H1 (cell line): ENCODE data around the gene SSTR5. TPM values are rescaled to one million over a fixed set of nuclear protein-coding genes. Genes with fewer than 3 reads are reported as not detected.

Source experiments
- CTCF ChIA-PET: fragments of 300-600 bp; sonication (Branson Sonifier 250); formaldehyde crosslinking; loops from one replicate; lab custom pipeline; 2021; ENCODE audit not compliant: partially characterized antibody; lab: Charles Lee
- POLR2A ChIA-PET: fragments of 300-600 bp; sonication (Branson Sonifier 250); formaldehyde crosslinking; loops from one replicate; lab custom pipeline; 2021; ENCODE audit warnings: inconsistent platforms; ENCODE audit not compliant: partially characterized antibody; lab: Charles Lee
- DNase-seq, 2 experiments: peaks; one replicate each; pipeline versions ENCODE4 v3.0.0 to v3.0.0-alpha.2; 2010 to 2022; ENCODE audit warnings: low spot score in 2 of 2, low read depth in 1 of 2, mixed read lengths in 1 of 2
- FAIRE-seq: peaks from 2 replicates; lab custom pipeline; 2011; peaks lifted over from hg19 to GRCh38; lab: Jason Lieb, UNC
- H2AFZ ChIP-seq: 2 replicates; pipeline ENCODE4 v1.8.1; 2012; ENCODE audit warnings: low read length, inconsistent platforms
- H2AK5ac ChIP-seq: 2 replicates; pipeline ENCODE4 v1.6.1; 2013; ENCODE audit warnings: low read depth, low read length
- H2BK120ac ChIP-seq: replicated peaks from 2 replicates; pipeline ENCODE3; 2013; ENCODE audit warnings: low read depth, low read length, inconsistent platforms
- H2BK12ac ChIP-seq: 2 replicates; pipeline ENCODE4 v1.6.1; 2013; ENCODE audit warnings: low read depth, low read length
- H2BK15ac ChIP-seq: 2 replicates; pipeline ENCODE4 v1.6.1; 2013; ENCODE audit warnings: low read length
- H2BK20ac ChIP-seq: 2 replicates; pipeline ENCODE4 v1.6.1; 2013; ENCODE audit warnings: low read length
- H2BK5ac ChIP-seq: 2 replicates; pipeline ENCODE4 v1.6.1; 2013; ENCODE audit warnings: low read depth, low read length
- H3K14ac ChIP-seq: 2 replicates; pipeline ENCODE4 v1.6.1; 2013; ENCODE audit warnings: inconsistent platforms; ENCODE audit not compliant: insufficient read length
- H3K18ac ChIP-seq: 2 replicates; pipeline ENCODE4 v1.6.1; 2013; ENCODE audit warnings: low read length; ENCODE audit errors: extremely low read depth
- H3K23ac ChIP-seq: 2 replicates; pipeline ENCODE4 v1.6.1; 2013; ENCODE audit warnings: inconsistent platforms; ENCODE audit not compliant: insufficient read length
- H3K23me2 ChIP-seq: 2 replicates; pipeline ENCODE4 v1.6.1; 2013; ENCODE audit warnings: low read depth, low read length
- H3K27ac ChIP-seq: 2 replicates; pipeline ENCODE4 v1.6.1; 2011; ENCODE audit warnings: low read depth, low read length, inconsistent platforms
- H3K27me3 ChIP-seq, 4 experiments: replicated peaks in 1 of 4; 1 replicate in 1 of 4; 2 replicates in 3 of 4; pipeline versions ENCODE4 v1.6.1 to v1.8.1; 2011 to 2013; ENCODE audit warnings: low read length in 3 of 4, mild to moderate bottlenecking in 3 of 4, inconsistent platforms in 2 of 4, mixed read lengths in 2 of 4, moderate library complexity in 1 of 4; ENCODE audit not compliant: control insufficient read depth in 3 of 4, insufficient read depth in 3 of 4; ENCODE audit errors: extremely low read depth in 1 of 4
- H3K36me3 ChIP-seq, 4 experiments: 2 replicates each; pipeline versions ENCODE4 v1.6.1 to v1.8.1; 2011 to 2013; ENCODE audit warnings: mild to moderate bottlenecking in 4 of 4, low read length in 3 of 4, moderate library complexity in 2 of 4, control low read depth in 1 of 4, inconsistent platforms in 1 of 4; ENCODE audit not compliant: insufficient read depth in 4 of 4, control insufficient read depth in 2 of 4
- H3K4ac ChIP-seq: replicated peaks from 2 replicates; pipeline ENCODE3; 2013; ENCODE audit warnings: low read length, low read depth, mixed read lengths, inconsistent platforms; ENCODE audit not compliant: insufficient read length
- H3K4me1 ChIP-seq, 4 experiments: replicated peaks in 1 of 4; 1 replicate in 1 of 4; 2 replicates in 3 of 4; pipeline versions ENCODE4 v1.6.1 to v1.8.1; 2011 to 2013; ENCODE audit warnings: low read length in 3 of 4, inconsistent platforms in 2 of 4, mixed read lengths in 1 of 4; ENCODE audit not compliant: insufficient read depth in 4 of 4, control insufficient read depth in 3 of 4
- H3K4me2 ChIP-seq, 2 experiments: 2 replicates each; pipeline versions ENCODE4 v1.6.1 to v1.8.1; 2011 to 2013; ENCODE audit warnings: low read depth in 2 of 2, low read length in 2 of 2, control low read depth in 1 of 2, inconsistent platforms in 1 of 2, mild to moderate bottlenecking in 1 of 2; ENCODE audit not compliant: insufficient read depth in 1 of 2
- H3K4me3 ChIP-seq, 4 experiments: fragments of 200-600, 300-600 bp in 1 of 4; sonication (generic), shearing (Covaris generic), sonication (Bioruptor Twin) in 1 of 4; 2 replicates each; pipeline versions ENCODE4 v1.5.1 to v1.8.1; 2011 to 2016; ENCODE audit warnings: low read length in 4 of 4, low read depth in 3 of 4, control low read depth in 2 of 4, inconsistent platforms in 2 of 4, mild to moderate bottlenecking in 2 of 4, mixed read lengths in 1 of 4, moderate library complexity in 1 of 4; ENCODE audit not compliant: insufficient read depth in 2 of 4; ENCODE audit errors: extremely low read depth in 1 of 4
- H3K56ac ChIP-seq: replicated peaks from 2 replicates; pipeline ENCODE3; 2013; ENCODE audit warnings: low read depth, mild to moderate bottlenecking, mixed read lengths, low read length, inconsistent platforms; ENCODE audit not compliant: insufficient read length
- H3K79me1 ChIP-seq: 2 replicates; pipeline ENCODE4 v1.6.1; 2013; ENCODE audit warnings: low read depth, low read length, control low read depth
- H3K79me2 ChIP-seq, 2 experiments: 2 replicates each; pipeline versions ENCODE4 v1.6.1 to v1.8.1; 2012 to 2013; ENCODE audit warnings: low read length in 2 of 2, mild to moderate bottlenecking in 2 of 2, inconsistent platforms in 1 of 2; ENCODE audit not compliant: insufficient read depth in 2 of 2, control insufficient read depth in 1 of 2
- H3K9ac ChIP-seq, 4 experiments: replicated peaks in 1 of 4; 1 replicate in 1 of 4; 2 replicates in 3 of 4; pipeline versions ENCODE4 v1.6.1 to v1.8.1; 2011 to 2013; ENCODE audit warnings: low read depth in 3 of 4, low read length in 3 of 4, control low read depth in 2 of 4, mild to moderate bottlenecking in 2 of 4, moderate library complexity in 2 of 4, inconsistent platforms in 1 of 4; ENCODE audit errors: extremely low read depth in 1 of 4
- H3K9me3 ChIP-seq, 2 experiments: 2 replicates each; pipeline versions ENCODE4 v1.6.1 to v1.8.1; 2012 to 2013; ENCODE audit warnings: mild to moderate bottlenecking in 2 of 2, moderate library complexity in 2 of 2, control low read depth in 1 of 2, inconsistent platforms in 1 of 2, low read depth in 1 of 2, low read length in 1 of 2, mixed read lengths in 1 of 2; ENCODE audit not compliant: insufficient read depth in 2 of 2
- H4K20me1 ChIP-seq, 2 experiments: replicated peaks in 1 of 2; 2 replicates each; pipeline versions ENCODE3 to v1.8.1; 2011 to 2013; ENCODE audit warnings: inconsistent platforms in 2 of 2, low read length in 2 of 2, mild to moderate bottlenecking in 1 of 2; ENCODE audit not compliant: insufficient read depth in 2 of 2, control insufficient read depth in 1 of 2
- H4K5ac ChIP-seq: 2 replicates; pipeline ENCODE4 v1.6.1; 2013; ENCODE audit warnings: low read length, low read depth, mixed read lengths, inconsistent platforms; ENCODE audit not compliant: insufficient read length
- H4K8ac ChIP-seq: 2 replicates; pipeline ENCODE4 v1.8.0; 2013; ENCODE audit warnings: mild to moderate bottlenecking, moderate library complexity, low read length, inconsistent platforms; ENCODE audit not compliant: insufficient read depth; ENCODE audit errors: extremely low read depth
- H4K91ac ChIP-seq: replicated peaks from 2 replicates; pipeline ENCODE3; 2013; ENCODE audit warnings: low read length, mixed read lengths, inconsistent platforms; ENCODE audit not compliant: insufficient read length
- CEBPB ChIP-seq: IDR thresholded peaks from 2 replicates; pipeline ENCODE4 v1.6.1; 2012; ENCODE audit warnings: low read depth, low read length
- CREB1 ChIP-seq: IDR thresholded peaks from 2 replicates; pipeline ENCODE4 v1.6.1; 2012; ENCODE audit warnings: inconsistent platforms
- GTF2F1 ChIP-seq: IDR thresholded peaks from 2 replicates; pipeline ENCODE4 v1.6.1; 2012; ENCODE audit warnings: low read depth, low read length, improper control_type of control experiment, borderline replicate concordance
- RAD21 ChIP-seq, 2 experiments: IDR thresholded peaks in 1 of 2; conservative IDR thresholded peaks in 1 of 2; 2 replicates each; pipeline ENCODE4 v1.6.1; 2011; ENCODE audit warnings: low read depth in 2 of 2, low read length in 2 of 2, improper control_type of control experiment in 1 of 2, inconsistent platforms in 1 of 2, mild to moderate bottlenecking in 1 of 2, moderate library complexity in 1 of 2
- SIRT6 ChIP-seq: IDR thresholded peaks from one replicate; pipeline ENCODE4 v1.7.1; 2012; ENCODE audit warnings: low read length, inconsistent platforms
- SIX5 ChIP-seq: IDR thresholded peaks from 2 replicates; pipeline ENCODE4 v1.6.1; 2011; ENCODE audit warnings: mild to moderate bottlenecking, low read depth, low read length
- SRF ChIP-seq: IDR thresholded peaks from 2 replicates; pipeline ENCODE4 v1.6.1; 2011; ENCODE audit warnings: mild to moderate bottlenecking, low read depth, low read length, moderate library complexity
- TAF1 ChIP-seq: IDR thresholded peaks from 2 replicates; pipeline ENCODE4 v1.6.1; 2011; ENCODE audit warnings: mild to moderate bottlenecking, low read depth, low read length
- TCF12 ChIP-seq: IDR thresholded peaks from 2 replicates; pipeline ENCODE4 v1.6.1; 2011; ENCODE audit warnings: low read depth, mild to moderate bottlenecking, low read length
- YY1 ChIP-seq: IDR thresholded peaks from 2 replicates; pipeline ENCODE4 v1.6.1; 2011; ENCODE audit warnings: low read depth, mild to moderate bottlenecking, low read length
- WGBS, 2 experiments: shearing (Covaris generic) in 1 of 2; methylation state at CpG; one replicate each; pipeline versions ENCODE4 v1.1.6 to v1.1.7; 2013 to 2015; ENCODE audit warnings: low lambda C conversion rate in 2 of 2, mixed read lengths in 2 of 2, inconsistent platforms in 1 of 2, low coverage in 1 of 2, missing lambda C conversion rate in 1 of 2; ENCODE audit not compliant: insufficient replicate concordance in 2 of 2, insufficient coverage in 1 of 2, insufficient read length in 1 of 2; ENCODE audit errors: extremely low coverage in 1 of 2, missing lambda C conversion rate in 1 of 2; 5-methylcytosine and 5-hydroxymethylcytosine counted together
- polyA plus RNA-seq, 7 experiments: library from polyadenylated mRNA; depleted of rRNA in 3 of 7; stranded (reverse) in 5 of 7; unstranded in 2 of 7; fragments of >200 nt in 5 of 7; fragments of 200-250 nt in 2 of 7; gene quantifications; 1 replicate in 5 of 7; 2 replicates in 1 of 7; 4 replicates in 1 of 7; pipeline versions ENCODE4 v1.2.1 to v1.2.3, GENCODE V29; 2011 to 2013; ENCODE audit warnings: missing spikeins in 2 of 7, mixed read lengths in 2 of 7
- total RNA-seq: library from RNA; stranded (reverse); fragmentation: NEBNext Ultra II Directional; extraction: Animal tissue kit (Norgen Biotek cat#: 25700); gene quantifications from 2 replicates; pipeline ENCODE4 v1.2.1, GENCODE V29; 2021
- TF ChIP-seq, protein P1 (sequence below): IDR thresholded peaks from 2 replicates; pipeline ENCODE4 v1.6.1; 2011; ENCODE audit warnings: low read length, improper control_type of control experiment

Gene SSTR5
- total and polyA plus RNA-seq, 2 of the 8 experiments (the other 6 are each of a cell fraction or from before 2014, with no cell fraction given) = 0.56 to 0.60 TPM

- Histone ChIP-seq H3K18ac (no peak overlapping the region), H3K4me2 (no peak overlapping the region), H4K8ac (peak overlapping the region; percentile 28; the same call in 1 of the 2 replicates), H3K23me2 (no peaks in the 10 kb centered on the region), H2AK5ac (no peak overlapping the region), H2BK15ac (no peak overlapping the region), H3K27me3 (no peaks in the 10 kb centered on the region), H2AFZ (no peak overlapping the region; the same call in 1 of the 2 replicates), H3K56ac (no peak overlapping the region), H3K27ac (no peak overlapping the region), H2BK20ac (no peak overlapping the region), H3K4me3 (no peak overlapping the region), H3K4me1 (no peaks in the 10 kb centered on the region), H3K9me3 (0 out of 4 replicates have a peak, but pooled peaks cover 0 to 6% of the 10 kb centered on the region in 2 experiments), H3K79me2 (no peaks in the 10 kb centered on the region), H2BK12ac (no peak overlapping the region), H3K23ac (no peak overlapping the region), H3K14ac (no peak overlapping the region), H3K9ac (no peak overlapping the region), H3K36me3 (no peaks in the 10 kb centered on the region), H3K4ac (no peak overlapping the region), H3K79me1 (no peaks in the 10 kb centered on the region), H2BK120ac (no peak overlapping the region), H4K5ac (no peak overlapping the region), H2BK5ac (no peak overlapping the region), H4K91ac (no peak overlapping the region), H4K20me1 (no peaks in the 10 kb centered on the region)
- CTCF ChIA-PET = interaction anchor here (0.6 to 2.7 kb wide), 20 partner anchors 10 to 349 kb away, joined by 3 to 13 read pairs (median 3); partner anchors contain the start of genes CCDC78 and SOX8
- FAIRE-seq (no peak), DNase-seq (peak in 1 of 2 experiments; percentile 92)
- 45% methylated on average over 17 of the region's 34 CpGs; no CpG with 5 or more reads in 1 of the 2 experiments for WGBS, 2 experiments
- POLR2A ChIA-PET = no interaction called here
- TF ChIP-seq CEBPB (no peak), SIX5 (no peak), YY1 (no peak), RAD21 (IDR thresholded peaks at IDR 0.05 in 1 of 2, conservative IDR thresholded peaks at IDR 0.05 in 1 of 2; ENCODE audit: low read depth in 2 of 2, low read length in 2 of 2) (peak; percentile 95 to 96), SRF (no peak), SIRT6 (no peak), CREB1 (no peak), GTF2F1 (no peak), TCF12 (no peak), TAF1 (no peak)
- TF ChIP-seq, protein P1, sequence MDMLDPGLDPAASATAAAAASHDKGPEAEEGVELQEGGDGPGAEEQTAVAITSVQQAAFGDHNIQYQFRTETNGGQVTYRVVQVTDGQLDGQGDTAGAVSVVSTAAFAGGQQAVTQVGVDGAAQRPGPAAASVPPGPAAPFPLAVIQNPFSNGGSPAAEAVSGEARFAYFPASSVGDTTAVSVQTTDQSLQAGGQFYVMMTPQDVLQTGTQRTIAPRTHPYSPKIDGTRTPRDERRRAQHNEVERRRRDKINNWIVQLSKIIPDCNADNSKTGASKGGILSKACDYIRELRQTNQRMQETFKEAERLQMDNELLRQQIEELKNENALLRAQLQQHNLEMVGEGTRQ = no peak
These were observed 17.6 kb upstream of the SSTR5 start for GRCh38 chr16:1054660-1055556.
